ENCODE measurements around the gene ARHGEF40. TPM values are rescaled to one million over a fixed set of nuclear protein-coding genes. Genes with fewer than 3 reads are reported as not detected.

The ARHGEF40 gene
- total RNA-seq, 2 experiments from 2014 or later, result 0.22 TPM; not detected in 1

DNA sequence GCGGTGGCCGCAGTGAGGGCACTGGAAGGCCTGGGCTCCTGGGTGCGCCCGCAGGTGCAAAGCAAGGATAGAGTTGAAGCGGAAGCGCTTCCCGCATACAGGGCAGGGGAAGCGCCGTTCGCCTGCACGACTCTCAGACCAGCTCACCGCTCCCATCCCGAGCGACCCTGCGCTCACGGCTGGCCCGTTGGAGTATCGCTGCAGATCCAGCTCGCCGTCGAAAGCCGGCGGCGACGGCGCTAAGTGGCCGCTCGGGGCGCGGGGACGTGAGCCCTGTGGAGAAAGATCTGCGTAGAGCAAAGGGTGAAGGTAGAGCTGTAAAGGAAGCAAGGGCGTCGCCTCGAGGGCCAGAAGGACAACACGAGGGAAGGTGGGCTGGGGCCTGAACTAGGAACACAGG, 22.9 kb downstream of the ARHGEF40 start:
- H3K4me3 Mint-ChIP-seq, result no peak overlapping the region
- peaks cover 7% of the 10 kb centered on the region for H3K27me3 Mint-ChIP-seq
- ChIA-PET CTCF (interaction anchor here (0.6 to 5.1 kb wide), 39 partner anchors 9 to 1695 kb away, joined by 3 to 121 read pairs (median 5); partner anchors contain the start of genes ARHGEF40, NDRG2, SLC39A2 and TMEM253), POLR2A (no interaction called here)
- H3K9me3 Mint-ChIP-seq, result no peaks in the 10 kb centered on the region
- no peaks in the 10 kb centered on the region for H3K36me3 Mint-ChIP-seq (ENCODE audit: low read depth)
- DNase-seq, result no peak
- H3K4me1 Mint-ChIP-seq, result peaks cover 19% of the 10 kb centered on the region
- H3K27ac Mint-ChIP-seq, result no peak overlapping the region

DNA sequence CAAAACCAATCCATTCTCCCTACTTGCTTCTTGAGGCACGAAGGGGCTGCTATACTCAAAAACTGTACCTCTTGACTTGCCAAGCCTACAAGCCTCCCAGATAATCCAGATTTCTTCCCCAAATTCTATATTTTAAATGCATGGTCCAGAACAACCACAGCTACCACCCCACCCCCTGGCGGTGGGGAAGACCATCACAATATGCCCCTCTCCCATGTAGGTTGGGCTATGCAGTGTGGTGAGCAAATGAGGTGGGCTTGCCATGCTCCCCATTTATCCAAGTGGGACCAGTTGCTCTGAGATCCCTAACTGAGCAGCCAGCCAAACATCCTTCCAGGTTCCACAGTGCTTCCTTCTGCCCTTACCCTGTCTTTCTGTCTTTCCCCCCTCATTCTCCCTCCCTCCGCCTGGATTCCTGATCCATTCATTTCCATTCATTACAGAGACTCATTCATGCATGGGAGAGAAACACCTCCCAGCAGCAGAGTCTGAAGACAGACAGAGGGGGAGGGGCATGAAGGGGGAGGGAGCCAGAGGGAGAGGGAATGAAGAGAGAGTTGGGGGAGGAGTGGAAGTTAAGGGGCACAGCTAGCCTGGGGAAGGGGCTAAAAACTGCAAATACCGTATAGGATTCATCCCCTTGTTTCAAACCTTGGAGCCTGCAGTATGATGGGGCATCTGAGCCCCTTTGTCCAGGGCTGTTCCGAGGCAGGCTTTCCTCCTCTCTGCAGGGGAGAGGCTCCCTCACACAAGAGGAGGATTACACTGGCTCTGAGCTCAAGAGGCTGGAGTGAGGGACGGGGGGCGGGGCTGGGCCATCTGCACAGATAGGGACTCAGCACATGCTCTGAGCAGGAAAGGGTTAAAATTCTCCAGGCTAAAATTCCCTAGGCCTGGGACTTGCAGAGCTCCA, 23.9 kb downstream of the ARHGEF40 start:
- POLR2A ChIA-PET, result no interaction called here
- CTCF ChIA-PET, result interaction anchor here (0.7 to 5.1 kb wide), 15 partner anchors 10 to 124 kb away, joined by 3 to 121 read pairs (median 11); partner anchors contain the start of genes SLC39A2 and TMEM253
- Mint-ChIP-seq H3K9me3 (no peaks in the 10 kb centered on the region), H3K4me3 (no peak overlapping the region), H3K27ac (no peak overlapping the region), H3K36me3 (ENCODE audit: low read depth) (no peaks in the 10 kb centered on the region), H3K27me3 (peaks cover 12% of the 10 kb centered on the region), H3K4me1 (peaks cover 19% of the 10 kb centered on the region)
- DNase-seq, result no peak

DNA sequence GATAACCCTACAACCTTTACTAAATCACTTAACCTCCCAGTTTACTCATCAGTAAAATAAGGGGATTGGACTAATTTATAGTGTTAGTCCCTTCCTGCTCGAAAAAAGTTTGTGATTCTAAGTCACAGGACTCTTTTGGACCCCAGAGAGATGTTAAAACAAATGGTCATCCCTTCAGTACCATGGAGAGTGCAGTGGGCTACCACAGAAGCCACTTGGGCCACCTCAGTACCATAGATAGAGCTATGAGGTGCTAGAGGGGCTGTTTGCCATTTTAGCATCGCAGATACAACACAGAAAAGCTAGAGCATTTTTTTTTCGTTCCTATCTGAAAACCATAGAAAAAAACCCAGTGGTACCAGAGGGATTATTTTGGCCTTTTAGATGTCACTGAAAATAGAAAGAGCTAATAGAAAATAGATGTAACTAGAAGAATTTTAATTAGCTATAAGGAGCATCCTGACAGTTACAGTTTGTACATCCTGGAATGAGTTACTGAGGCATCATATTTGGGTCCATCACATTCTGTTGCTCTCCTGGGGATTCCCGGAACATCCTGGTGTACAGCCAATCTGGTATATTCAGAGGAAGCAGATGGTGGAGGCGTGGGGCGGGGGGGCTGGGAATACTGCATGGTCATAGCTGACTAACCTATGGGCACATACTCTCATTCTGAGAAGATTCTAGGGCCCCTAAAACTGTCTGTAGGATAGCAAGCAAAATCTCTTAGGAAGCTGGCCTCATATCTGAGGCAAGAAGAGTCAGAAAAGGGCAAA, 25.5 kb downstream of the ARHGEF40 start:
- no peak overlapping the region for H3K4me3 Mint-ChIP-seq
- no peaks in the 10 kb centered on the region for H3K36me3 Mint-ChIP-seq (ENCODE audit: low read depth)
- H3K4me1 Mint-ChIP-seq, result peaks cover 26% of the 10 kb centered on the region
- H3K27me3 Mint-ChIP-seq, result peaks cover 18% of the 10 kb centered on the region
- no peak for DNase-seq
- ChIA-PET CTCF (interaction anchor here (0.7 to 5.1 kb wide), 6 partner anchors 8 to 151 kb away, joined by 3 to 121 read pairs (median 4); partner anchors contain the start of gene TMEM253), POLR2A (no interaction called here)
- H3K27ac Mint-ChIP-seq, result no peak overlapping the region
- H3K9me3 Mint-ChIP-seq, result no peaks in the 10 kb centered on the region

DNA sequence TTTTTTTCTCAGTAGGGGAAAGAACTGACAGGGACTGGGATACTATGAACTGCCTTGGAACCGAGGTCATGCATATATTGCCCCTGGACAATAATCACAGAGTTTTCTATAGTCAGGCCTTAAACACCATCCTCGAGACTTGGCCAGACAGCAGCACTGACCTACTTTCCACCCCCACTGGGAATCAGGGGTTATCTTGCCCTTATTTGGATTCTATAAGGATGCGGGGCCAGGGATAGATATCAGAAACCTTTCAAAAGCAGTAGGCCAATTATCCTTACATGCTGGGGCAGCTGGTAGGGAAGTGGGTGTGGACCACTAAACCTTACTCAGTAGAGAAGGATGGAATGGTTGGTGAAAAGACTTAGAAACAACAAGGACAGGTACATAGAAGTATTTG, 26.3 kb downstream of the ARHGEF40 start:
- CTCF ChIA-PET, result interaction anchor here (0.9 to 2.2 kb wide), 5 partner anchors 8 to 81 kb away, joined by 3 to 9 read pairs (median 5); no protein-coding TSS in a partner anchor
- DNase-seq, result no peak
- Mint-ChIP-seq H3K27me3 (peaks cover 18% of the 10 kb centered on the region), H3K4me3 (no peak overlapping the region), H3K4me1 (peaks cover 27% of the 10 kb centered on the region), H3K27ac (no peak overlapping the region), H3K36me3 (ENCODE audit: low read depth) (no peaks in the 10 kb centered on the region), H3K9me3 (no peaks in the 10 kb centered on the region)
- POLR2A ChIA-PET, result no interaction called here

DNA sequence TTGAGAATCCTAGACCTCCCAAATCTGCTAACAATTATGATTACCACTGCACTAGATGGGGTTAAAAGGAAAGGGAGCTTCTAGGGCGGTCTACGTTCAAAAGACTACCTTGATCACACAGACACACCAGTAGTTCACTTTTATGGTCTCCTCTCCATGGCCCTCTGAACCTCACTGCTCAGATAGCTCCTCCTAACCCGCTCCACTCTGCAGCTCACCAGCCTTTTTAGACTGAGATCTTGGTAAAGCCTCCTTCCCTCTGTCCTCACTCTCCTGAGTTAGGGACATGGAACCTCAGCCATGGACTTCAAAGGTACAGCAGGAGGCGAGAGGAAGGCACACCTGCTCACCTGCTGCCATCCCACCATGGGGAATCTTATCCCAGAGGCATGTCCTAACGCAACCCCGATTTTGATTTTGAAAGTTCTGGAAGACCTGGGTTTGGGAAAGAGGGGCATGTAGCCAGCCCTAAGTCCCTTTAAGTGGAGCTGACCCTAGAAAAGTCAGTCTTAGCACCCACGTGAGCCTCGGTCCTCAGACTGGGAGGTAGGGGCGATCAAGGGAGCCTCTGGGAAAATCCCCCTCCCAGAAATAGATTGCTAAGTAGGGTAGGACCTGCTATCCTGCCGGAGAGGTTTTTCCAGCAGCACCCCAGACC, 27.0 kb downstream of the ARHGEF40 start:
- Mint-ChIP-seq H3K27me3 (peaks cover 18% of the 10 kb centered on the region), H3K27ac (no peak overlapping the region), H3K36me3 (ENCODE audit: low read depth) (no peaks in the 10 kb centered on the region), H3K4me1 (peaks cover 34% of the 10 kb centered on the region), H3K9me3 (no peaks in the 10 kb centered on the region), H3K4me3 (peak overlapping the region; percentile 67)
- ChIA-PET CTCF (interaction anchor here (0.9 to 2.2 kb wide), 6 partner anchors 9 to 82 kb away, joined by 3 to 9 read pairs (median 4); no protein-coding TSS in a partner anchor), POLR2A (no interaction called here)
- no peak for DNase-seq

DNA sequence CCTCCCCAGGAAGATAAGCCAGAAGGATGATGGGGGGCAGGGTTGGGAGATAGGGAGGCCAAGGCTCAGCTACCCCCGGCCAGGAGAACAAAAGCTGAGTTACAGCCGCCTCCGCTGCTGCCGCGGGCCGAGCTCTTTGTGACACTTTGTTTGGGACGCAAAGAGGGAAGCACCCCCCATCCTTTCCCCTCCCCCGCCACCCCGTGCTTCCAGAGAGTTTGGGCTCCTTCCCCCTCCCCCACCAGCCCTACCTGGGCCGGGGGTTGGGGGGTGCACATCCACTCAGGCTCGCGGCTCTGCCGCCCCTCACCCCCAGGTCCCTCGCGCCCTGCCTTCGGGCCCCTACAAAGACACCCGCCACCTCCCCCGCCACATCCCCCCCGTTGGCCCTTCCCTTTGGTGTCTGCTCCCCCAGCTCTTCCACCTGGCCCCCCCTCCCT, 27.6 kb downstream of the ARHGEF40 start:
- POLR2A ChIA-PET, result no interaction called here
- no peak overlapping the region for H3K27ac Mint-ChIP-seq
- no peak for DNase-seq
- peaks cover 18% of the 10 kb centered on the region for H3K27me3 Mint-ChIP-seq
- CTCF ChIA-PET, result interaction anchor here (0.9 to 1.5 kb wide), 3 partner anchors 10 to 69 kb away, joined by 3 to 5 read pairs (median 4); no protein-coding TSS in a partner anchor
- H3K9me3 Mint-ChIP-seq, result no peaks in the 10 kb centered on the region
- peaks cover 36% of the 10 kb centered on the region for H3K4me1 Mint-ChIP-seq
- no peaks in the 10 kb centered on the region for H3K36me3 Mint-ChIP-seq (ENCODE audit: low read depth)
- H3K4me3 Mint-ChIP-seq, result peak overlapping the region; percentile 67

DNA sequence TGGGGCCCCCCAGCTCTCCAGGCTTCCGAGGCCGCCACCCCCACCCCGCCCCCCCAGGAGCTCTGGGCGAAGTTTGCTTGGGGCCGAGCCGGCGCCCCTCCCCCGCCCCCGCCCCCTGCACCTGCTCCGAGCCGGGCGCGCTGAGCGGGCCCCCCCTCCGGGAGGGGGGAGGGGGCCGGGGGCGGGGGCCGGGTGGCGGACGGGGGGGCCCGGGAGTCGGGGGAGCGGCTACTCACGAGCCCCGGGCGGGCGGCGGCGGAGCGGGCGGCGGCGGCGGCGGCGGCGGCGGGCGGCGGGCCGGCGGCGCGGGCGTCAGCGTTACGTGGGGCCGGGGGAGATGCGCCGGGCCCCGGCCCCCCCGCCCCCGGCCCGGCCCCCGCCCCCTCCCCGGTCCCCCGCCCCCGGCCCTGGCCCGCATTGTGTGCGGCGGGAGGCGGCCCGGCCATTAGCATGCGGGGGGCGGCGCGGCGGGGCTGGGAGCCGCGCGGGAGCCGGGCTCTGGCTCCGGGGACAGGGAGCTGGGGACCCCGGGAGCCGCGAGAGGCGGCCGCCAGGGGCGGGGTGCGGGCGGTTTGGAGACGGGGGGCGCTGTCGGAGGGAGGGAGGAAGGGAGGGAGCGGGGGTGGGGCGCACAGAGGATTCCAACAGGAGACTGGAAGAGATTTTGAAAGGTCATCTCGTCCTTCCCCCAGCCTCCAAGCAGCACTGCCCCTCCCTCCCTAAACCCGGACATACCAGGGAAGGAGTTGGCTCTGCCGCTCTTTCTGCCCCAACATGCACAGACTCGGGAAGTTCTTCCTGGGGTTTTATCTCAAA, 28.2 kb downstream of the ARHGEF40 start, which contains the start of gene ZNF219:
ZNF219 (minus strand) TSS at position 580 of the 816 bp plus-strand sequence. CDS start 5,064 bp downstream, outside the sequence.
- no peaks in the 10 kb centered on the region for H3K36me3 Mint-ChIP-seq (ENCODE audit: low read depth)
- peak within 1 kb of the TSS; percentile 77 for H3K4me3 Mint-ChIP-seq
- H3K27me3 Mint-ChIP-seq, result peaks cover 18% of the 10 kb centered on the region
- ChIA-PET POLR2A (no interaction called here), CTCF (interaction anchor here (0.6 to 1.5 kb wide), 3 partner anchors 10 to 78 kb away, joined by 3 to 5 read pairs (median 4); no protein-coding TSS in a partner anchor)
- peak within 1 kb of the TSS; percentile 38 for H3K27ac Mint-ChIP-seq
- peak; percentile 17 for DNase-seq
- H3K4me1 Mint-ChIP-seq, result peaks cover 39% of the 10 kb centered on the region
- H3K9me3 Mint-ChIP-seq, result no peaks in the 10 kb centered on the region

DNA sequence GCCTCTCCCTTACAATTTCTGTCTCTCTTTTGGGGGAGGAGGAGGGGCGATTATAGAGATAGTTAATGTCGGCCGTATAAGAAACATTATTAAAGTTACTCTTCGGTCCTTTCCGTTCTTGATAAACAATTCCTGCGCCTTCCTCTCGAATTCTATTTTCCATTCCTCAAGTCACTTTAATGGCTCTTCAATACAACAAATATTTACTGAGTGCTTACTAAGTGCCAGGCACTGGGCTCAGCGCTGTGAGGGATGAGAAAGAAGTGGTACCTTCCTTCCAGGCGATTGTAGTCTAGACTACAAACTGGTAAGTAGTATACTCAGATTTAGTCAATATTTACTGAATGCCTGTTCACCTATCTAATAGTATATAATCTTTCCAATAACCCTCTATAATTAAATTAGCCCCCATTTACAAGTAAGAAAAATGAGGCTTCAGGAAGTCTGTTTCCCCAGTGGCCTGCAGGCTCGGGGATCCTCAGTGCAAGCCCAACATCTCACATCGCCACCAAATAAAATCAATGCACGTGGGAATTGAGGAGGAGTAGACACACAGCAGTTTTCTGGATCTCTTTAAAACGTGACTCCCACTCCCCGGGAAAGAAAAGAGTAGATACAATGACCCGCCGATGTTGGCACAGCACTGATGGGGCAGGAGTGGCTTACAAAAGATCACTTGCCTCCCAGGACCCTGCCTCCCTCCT, 28.9 kb downstream of the ARHGEF40 start:
- Mint-ChIP-seq H3K4me3 (peak overlapping the region; percentile 77), H3K27ac (peak overlapping the region; percentile 38), H3K36me3 (ENCODE audit: low read depth) (no peaks in the 10 kb centered on the region), H3K27me3 (peaks cover 18% of the 10 kb centered on the region), H3K4me1 (peaks cover 39% of the 10 kb centered on the region), H3K9me3 (no peaks in the 10 kb centered on the region)
- ChIA-PET CTCF (interaction anchor here (0.6 to 7.1 kb wide), 2 partner anchors 79 to 84 kb away, joined by 3 to 92 read pairs; no protein-coding TSS in a partner anchor), POLR2A (interaction anchor here (0.5 kb wide), 1 partner anchor 42 kb away, joined by 3 read pairs; no protein-coding TSS in a partner anchor)
- no peak for DNase-seq

DNA sequence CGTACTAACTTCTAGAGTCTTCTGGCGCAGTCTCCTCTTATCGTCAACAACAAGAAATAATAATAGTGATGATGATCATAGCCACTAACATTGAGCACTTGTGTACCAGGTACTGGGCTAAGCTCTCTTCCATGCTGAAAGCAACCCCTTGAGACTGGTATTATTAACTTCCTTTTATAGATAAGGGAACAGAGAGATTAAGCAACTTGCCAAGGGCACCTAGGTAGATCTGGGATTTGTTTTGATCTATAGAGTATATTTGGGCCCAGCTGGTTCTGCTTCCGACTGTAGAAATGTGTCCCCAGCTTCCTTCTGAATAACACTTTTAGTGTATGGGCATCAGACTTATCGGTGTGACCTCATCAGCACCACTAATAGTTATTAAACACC, 29.5 kb downstream of the ARHGEF40 start:
- POLR2A ChIA-PET, result interaction anchor here (0.5 kb wide), 1 partner anchor 43 kb away, joined by 3 read pairs; no protein-coding TSS in a partner anchor
- peak overlapping the region; percentile 77 for H3K4me3 Mint-ChIP-seq
- peaks cover 42% of the 10 kb centered on the region for H3K4me1 Mint-ChIP-seq
- no peak overlapping the region for H3K27ac Mint-ChIP-seq
- no peak for DNase-seq
- no peaks in the 10 kb centered on the region for H3K9me3 Mint-ChIP-seq
- H3K27me3 Mint-ChIP-seq, result peaks cover 18% of the 10 kb centered on the region
- H3K36me3 Mint-ChIP-seq (ENCODE audit: low read depth), result peaks cover under 1% of the 10 kb centered on the region
- CTCF ChIA-PET, result interaction anchor here (7.1 kb wide), 1 partner anchor 85 kb away, joined by 92 read pairs; no protein-coding TSS in a partner anchor

DNA sequence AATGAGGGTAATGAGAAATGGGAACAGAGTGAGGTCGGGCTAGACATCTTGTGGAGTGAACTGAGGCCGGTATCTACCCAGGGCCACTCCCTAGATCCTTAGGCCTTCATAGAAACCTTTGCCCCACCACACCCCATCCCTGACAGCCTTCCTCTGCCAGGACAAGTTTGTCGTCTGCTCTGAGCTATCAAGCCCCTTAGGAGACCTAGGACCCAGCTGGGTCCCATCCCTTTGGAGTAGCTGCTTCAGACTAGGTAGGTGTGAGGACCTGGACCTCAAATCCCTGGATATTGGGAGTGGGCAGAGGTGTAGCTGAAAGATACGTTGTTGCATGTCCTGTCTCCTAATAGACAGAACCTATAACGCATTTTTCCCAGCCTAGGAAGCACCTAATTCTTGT, 30.8 kb downstream of the ARHGEF40 start, which contains the start of gene TMEM253:
TMEM253 (plus strand) TSS at position 136 of the 400 bp plus-strand sequence. CDS start 278 bp downstream, outside the sequence.
- peaks cover 1% of the 10 kb centered on the region for H3K36me3 Mint-ChIP-seq (ENCODE audit: low read depth)
- no peak within 1 kb of the TSS for H3K4me3 Mint-ChIP-seq
- peaks cover 18% of the 10 kb centered on the region for H3K27me3 Mint-ChIP-seq
- peaks cover 48% of the 10 kb centered on the region for H3K4me1 Mint-ChIP-seq
- DNase-seq, result no peak
- ChIA-PET POLR2A (no interaction called here), CTCF (interaction anchor here (0.6 to 7.1 kb wide), 5 partner anchors 7 to 214 kb away, joined by 3 to 121 read pairs (median 52); no protein-coding TSS in a partner anchor)
- no peak within 1 kb of the TSS for H3K27ac Mint-ChIP-seq
- no peaks in the 10 kb centered on the region for H3K9me3 Mint-ChIP-seq
